ENCODE data around the gene LIPC.

LIPC gene

DNA sequence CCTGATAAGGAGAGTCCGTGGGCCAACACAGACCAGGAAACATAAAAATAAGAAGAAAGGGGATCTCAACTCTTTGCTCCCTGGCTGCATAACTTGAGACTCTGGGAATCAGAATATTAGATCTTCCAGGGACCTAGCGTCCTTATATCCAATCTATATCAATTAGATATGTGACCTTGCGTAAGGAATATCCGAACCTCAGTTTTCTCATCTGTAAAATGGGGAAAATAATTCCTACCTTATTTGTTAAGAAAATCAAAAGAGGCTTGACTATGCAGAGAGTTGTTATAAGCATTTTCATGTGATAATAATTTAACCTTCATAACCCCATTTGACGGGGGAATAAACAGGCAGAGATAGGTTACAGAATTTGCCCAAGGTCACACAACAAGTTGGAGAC, 7.1 kb upstream of the LIPC start:
- DNase-seq (ENCODE audit: extremely low spot score), result no peak
- CTCF ChIA-PET, result no interaction called here
- TF ChIP-seq, protein P1, sequence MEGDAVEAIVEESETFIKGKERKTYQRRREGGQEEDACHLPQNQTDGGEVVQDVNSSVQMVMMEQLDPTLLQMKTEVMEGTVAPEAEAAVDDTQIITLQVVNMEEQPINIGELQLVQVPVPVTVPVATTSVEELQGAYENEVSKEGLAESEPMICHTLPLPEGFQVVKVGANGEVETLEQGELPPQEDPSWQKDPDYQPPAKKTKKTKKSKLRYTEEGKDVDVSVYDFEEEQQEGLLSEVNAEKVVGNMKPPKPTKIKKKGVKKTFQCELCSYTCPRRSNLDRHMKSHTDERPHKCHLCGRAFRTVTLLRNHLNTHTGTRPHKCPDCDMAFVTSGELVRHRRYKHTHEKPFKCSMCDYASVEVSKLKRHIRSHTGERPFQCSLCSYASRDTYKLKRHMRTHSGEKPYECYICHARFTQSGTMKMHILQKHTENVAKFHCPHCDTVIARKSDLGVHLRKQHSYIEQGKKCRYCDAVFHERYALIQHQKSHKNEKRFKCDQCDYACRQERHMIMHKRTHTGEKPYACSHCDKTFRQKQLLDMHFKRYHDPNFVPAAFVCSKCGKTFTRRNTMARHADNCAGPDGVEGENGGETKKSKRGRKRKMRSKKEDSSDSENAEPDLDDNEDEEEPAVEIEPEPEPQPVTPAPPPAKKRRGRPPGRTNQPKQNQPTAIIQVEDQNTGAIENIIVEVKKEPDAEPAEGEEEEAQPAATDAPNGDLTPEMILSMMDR (IDR thresholded peaks at IDR 0.05; ENCODE audit: control extremely low read depth, extremely low read depth, low read depth, missing control alignments), result no peak
- POLR2A ChIA-PET, result no interaction called here

DNA sequence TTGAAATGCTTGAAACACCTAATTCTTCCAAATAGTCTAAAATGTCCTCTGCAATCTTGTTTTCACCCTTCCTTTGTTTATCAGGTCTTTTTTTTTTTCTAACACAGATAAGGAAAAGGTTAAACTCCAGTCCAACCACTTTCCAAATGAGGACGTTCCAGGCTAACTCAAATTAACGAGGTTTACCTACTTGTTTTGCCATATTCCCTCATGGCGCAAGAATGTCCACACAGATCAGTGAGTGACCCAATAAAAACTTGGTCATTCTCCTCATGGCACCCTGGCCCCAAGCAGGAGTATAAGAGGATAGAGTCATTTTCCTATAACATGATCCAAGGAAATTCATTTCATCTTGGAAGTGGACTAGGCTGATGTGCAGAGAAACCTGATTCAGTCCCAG, 6.6 kb upstream of the LIPC start:
- ChIA-PET POLR2A (no interaction called here), CTCF (no interaction called here)
- TF ChIP-seq, protein P1 (IDR thresholded peaks at IDR 0.05; ENCODE audit: control extremely low read depth, extremely low read depth, low read depth, missing control alignments), result no peak

GRCh38 chr15:58425834-58426233, 6.0 kb upstream of the LIPC start:
- TF ChIP-seq, protein P1 (IDR thresholded peaks at IDR 0.05; ENCODE audit: control extremely low read depth, extremely low read depth, low read depth, missing control alignments), result no peak
- CTCF ChIA-PET, result no interaction called here
- POLR2A ChIA-PET, result no interaction called here
- no peak for DNase-seq (ENCODE audit: extremely low spot score)

More for the DNA sequence above, 6.6 kb upstream of the LIPC start:
- DNase-seq (ENCODE audit: extremely low spot score), result no peak

GRCh38 chr15:58426501-58426900, 5.3 kb upstream of the LIPC start:
- no peak for DNase-seq (ENCODE audit: extremely low spot score)
- CTCF ChIA-PET, result interaction anchor here (1.0 to 1.4 kb wide), 2 partner anchors 10 to 11 kb away, joined by 4 to 6 read pairs; no protein-coding TSS in a partner anchor
- TF ChIP-seq, protein P1 (IDR thresholded peaks at IDR 0.05; ENCODE audit: control extremely low read depth, extremely low read depth, low read depth, missing control alignments), result no peak
- POLR2A ChIA-PET, result no interaction called here

DNA sequence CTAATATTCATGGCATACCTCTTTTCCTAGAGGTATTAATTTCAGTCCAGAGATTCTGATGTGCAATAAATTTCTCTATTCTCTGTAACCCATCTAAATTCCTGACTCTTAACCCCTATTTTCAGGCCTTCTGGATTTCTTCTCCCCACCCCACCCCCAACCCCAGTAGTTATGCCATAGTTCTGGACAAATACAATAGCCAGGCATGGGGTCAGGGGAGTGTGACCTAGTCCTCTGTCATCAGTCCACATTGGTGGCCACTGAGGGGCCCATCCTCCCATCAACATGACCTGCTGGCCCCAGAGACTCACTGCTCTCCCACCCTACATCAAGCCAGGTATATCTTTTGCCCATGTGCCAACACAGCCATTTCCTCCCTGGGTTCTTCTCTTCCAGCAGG, 3.8 kb upstream of the LIPC start:
- POLR2A ChIA-PET, result no interaction called here
- CTCF ChIA-PET, result no interaction called here
- no peak for DNase-seq (ENCODE audit: extremely low spot score)
- TF ChIP-seq, protein P1 (IDR thresholded peaks at IDR 0.05; ENCODE audit: control extremely low read depth, extremely low read depth, low read depth, missing control alignments), result no peak

- TF ChIP-seq, protein P1 (IDR thresholded peaks at IDR 0.05; ENCODE audit: control extremely low read depth, extremely low read depth, low read depth, missing control alignments), result no peak
- no peak for DNase-seq (ENCODE audit: extremely low spot score)
- CTCF ChIA-PET, result interaction anchor here (1.1 to 1.2 kb wide), 2 partner anchors 8 kb away, joined by 3 read pairs; no protein-coding TSS in a partner anchor
- POLR2A ChIA-PET, result no interaction called here
Measured at GRCh38 chr15:58430224-58430787, 1.5 kb upstream of the LIPC start.
